WTC11 (cell line): ENCODE measurements around the gene NOXO1. TPM values are rescaled to one million over a fixed set of nuclear protein-coding genes. Genes with fewer than 3 reads are reported as not detected.
A peak's percentile ranks its signal among the peaks of the same experiment; 100 is the strongest.

Experiments used
- ATAC-seq: fragments of 200-7000 bp; cut with Tn5 transposase; 2 replicates; pipeline ENCODE4 v1.10.0; 2021; ENCODE audit warnings: mild to moderate bottlenecking, moderate library complexity
- CTCF ChIA-PET: fragments of 300-600 bp; sonication (Branson Sonifier 250); formaldehyde crosslinking; loops from one replicate; lab custom pipeline; 2021; ENCODE audit warnings: antibody characterized with exemption; lab: Charles Lee
- POLR2A ChIA-PET: fragments of 350-600 bp; sonication (Branson Sonifier 250); formaldehyde crosslinking; loops from one replicate; lab custom pipeline; 2021; ENCODE audit warnings: antibody characterized with exemption; lab: Charles Lee
- DNase-seq: peaks from one replicate; pipeline ENCODE4 v3.0.0; 2021; ENCODE audit warnings: low spot score
- H3K27ac Mint-ChIP-seq: 2 replicates; pipeline ENCODE4 v1.8.0; 2021; ENCODE audit warnings: mixed read lengths
- H3K27me3 Mint-ChIP-seq: 2 replicates; pipeline ENCODE4 v1.8.0; 2021; ENCODE audit warnings: low read depth, mild to moderate bottlenecking, moderate library complexity, mixed read lengths
- H3K36me3 Mint-ChIP-seq: 2 replicates; pipeline ENCODE4 v1.8.0; 2021; ENCODE audit warnings: mixed read lengths
- H3K4me1 Mint-ChIP-seq: 2 replicates; pipeline ENCODE4 v1.8.0; 2022; ENCODE audit warnings: mixed read lengths
- H3K4me3 Mint-ChIP-seq: 2 replicates; pipeline ENCODE4 v1.8.0; 2021; ENCODE audit warnings: mild to moderate bottlenecking, moderate library complexity, mixed read lengths
- H3K9me3 Mint-ChIP-seq: 2 replicates; pipeline ENCODE4 v1.8.0; 2021; ENCODE audit warnings: mixed read lengths
- ETV6 ChIP-seq: sonication (generic); formaldehyde crosslinking; IDR thresholded peaks from 2 replicates; pipeline ENCODE4 v1.8.1; 2022; ENCODE audit warnings: mild to moderate bottlenecking, missing genetic modification reagents
- FOXJ3 ChIP-seq: sonication (generic); formaldehyde crosslinking; IDR thresholded peaks from 2 replicates; pipeline ENCODE4 v1.9.0; 2021; ENCODE audit warnings: missing genetic modification reagents, mild to moderate bottlenecking, borderline replicate concordance
- FOXK1 ChIP-seq: sonication (generic); formaldehyde crosslinking; IDR thresholded peaks from 2 replicates; pipeline ENCODE4 v1.8.0; 2022; ENCODE audit warnings: mild to moderate bottlenecking, moderate library complexity, missing genetic modification reagents
- GABPB1 ChIP-seq: sonication (generic); formaldehyde crosslinking; IDR thresholded peaks from 2 replicates; pipeline ENCODE4 v1.8.1; 2023; ENCODE audit warnings: mild to moderate bottlenecking, missing genetic modification reagents
- GTF2I ChIP-seq: fragments of 250-450 bp; sonication (Bioruptor Pico); conservative IDR thresholded peaks from 2 replicates; pipeline ENCODE4 v1.4.0; 2021; ENCODE audit warnings: mild to moderate bottlenecking
- IRF2 ChIP-seq: sonication (generic); formaldehyde crosslinking; IDR thresholded peaks from 2 replicates; pipeline ENCODE4 v1.8.0; 2022; ENCODE audit warnings: low read depth, missing genetic modification reagents, borderline replicate concordance
- JAZF1 ChIP-seq: fragments of 250-450 bp; sonication (Bioruptor Pico); IDR thresholded peaks from 2 replicates; pipeline ENCODE4 v1.9.0; 2021; ENCODE audit warnings: moderate library complexity, mild to moderate bottlenecking, inconsistent platforms
- JUN ChIP-seq: sonication (generic); formaldehyde crosslinking; IDR thresholded peaks from 2 replicates; pipeline ENCODE4 v1.8.0; 2023; ENCODE audit warnings: mild to moderate bottlenecking, missing genetic modification reagents
- MYBL2 ChIP-seq: sonication (generic); formaldehyde crosslinking; IDR thresholded peaks from 2 replicates; pipeline ENCODE4 v1.8.1; 2023; ENCODE audit warnings: mild to moderate bottlenecking, moderate library complexity, missing genetic modification reagents
- NFATC4 ChIP-seq: fragments of 250-450 bp; sonication (Bioruptor Pico); IDR thresholded peaks from 2 replicates; pipeline ENCODE4 v1.9.0; 2021; ENCODE audit warnings: mild to moderate bottlenecking
- TEAD1 ChIP-seq: sonication (generic); formaldehyde crosslinking; IDR thresholded peaks from 2 replicates; pipeline ENCODE4 v1.8.0; 2022; ENCODE audit warnings: mild to moderate bottlenecking, missing genetic modification reagents
- TEAD4 ChIP-seq: sonication (generic); formaldehyde crosslinking; IDR thresholded peaks from 2 replicates; pipeline ENCODE4 v1.8.0; 2022; ENCODE audit warnings: mild to moderate bottlenecking, missing genetic modification reagents
- TP53 ChIP-seq: sonication (generic); formaldehyde crosslinking; IDR thresholded peaks from 2 replicates; pipeline ENCODE4 v1.8.1; 2023; ENCODE audit warnings: mild to moderate bottlenecking, missing genetic modification reagents
- ZNF232 ChIP-seq: sonication (generic); formaldehyde crosslinking; IDR thresholded peaks from 2 replicates; pipeline ENCODE4 v1.8.0; 2022; ENCODE audit warnings: mild to moderate bottlenecking, missing genetic modification reagents
- ZNF416 ChIP-seq: fragments of 250-450 bp; sonication (Bioruptor Pico); IDR thresholded peaks from 2 replicates; pipeline ENCODE4 v1.9.0; 2021; ENCODE audit warnings: mild to moderate bottlenecking, inconsistent platforms
- ZNF671 ChIP-seq: fragments of 250-450 bp; sonication (Bioruptor Pico); IDR thresholded peaks from 2 replicates; pipeline ENCODE4 v1.8.0; 2021; ENCODE audit warnings: mild to moderate bottlenecking
- total RNA-seq: library from RNA; stranded (reverse); gene quantifications from 3 replicates; pipeline ENCODE4 v1.2.3, GENCODE V29; 2021
- TF ChIP-seq, protein P1 (sequence below): sonication (generic); formaldehyde crosslinking; IDR thresholded peaks from 2 replicates; pipeline ENCODE4 v1.8.1; 2023; ENCODE audit warnings: mild to moderate bottlenecking, missing genetic modification reagents, borderline replicate concordance
- TF ChIP-seq, protein P2 (sequence below): sonication (generic); formaldehyde crosslinking; IDR thresholded peaks from 2 replicates; pipeline ENCODE4 v1.8.0; 2022; ENCODE audit warnings: mild to moderate bottlenecking, missing genetic modification reagents
- TF ChIP-seq, protein P3 (sequence below): sonication (generic); formaldehyde crosslinking; IDR thresholded peaks from 2 replicates; pipeline ENCODE4 v1.8.0; 2023; ENCODE audit warnings: missing genetic modification reagents
- TF ChIP-seq, protein P4 (sequence below): sonication (generic); formaldehyde crosslinking; IDR thresholded peaks from 2 replicates; pipeline ENCODE4 v1.8.1; 2022; ENCODE audit warnings: mild to moderate bottlenecking, moderate library complexity, missing genetic modification reagents
- TF ChIP-seq, protein P5 (sequence below): sonication (generic); formaldehyde crosslinking; IDR thresholded peaks from 2 replicates; pipeline ENCODE4 v1.8.1; 2023; ENCODE audit warnings: mild to moderate bottlenecking, missing genetic modification reagents, moderate library complexity
- TF ChIP-seq, protein P6 (sequence below): sonication (generic); formaldehyde crosslinking; IDR thresholded peaks from 2 replicates; pipeline ENCODE4 v1.8.0; 2022; ENCODE audit warnings: mild to moderate bottlenecking, missing genetic modification reagents
- TF ChIP-seq, protein P7 (sequence below): sonication (generic); formaldehyde crosslinking; IDR thresholded peaks from 2 replicates; pipeline ENCODE4 v1.8.1; 2023; ENCODE audit warnings: mild to moderate bottlenecking, moderate library complexity, missing genetic modification reagents

The NOXO1 gene
- total RNA-seq, 1 experiment from 2014 or later = 5.7 TPM

DNA sequence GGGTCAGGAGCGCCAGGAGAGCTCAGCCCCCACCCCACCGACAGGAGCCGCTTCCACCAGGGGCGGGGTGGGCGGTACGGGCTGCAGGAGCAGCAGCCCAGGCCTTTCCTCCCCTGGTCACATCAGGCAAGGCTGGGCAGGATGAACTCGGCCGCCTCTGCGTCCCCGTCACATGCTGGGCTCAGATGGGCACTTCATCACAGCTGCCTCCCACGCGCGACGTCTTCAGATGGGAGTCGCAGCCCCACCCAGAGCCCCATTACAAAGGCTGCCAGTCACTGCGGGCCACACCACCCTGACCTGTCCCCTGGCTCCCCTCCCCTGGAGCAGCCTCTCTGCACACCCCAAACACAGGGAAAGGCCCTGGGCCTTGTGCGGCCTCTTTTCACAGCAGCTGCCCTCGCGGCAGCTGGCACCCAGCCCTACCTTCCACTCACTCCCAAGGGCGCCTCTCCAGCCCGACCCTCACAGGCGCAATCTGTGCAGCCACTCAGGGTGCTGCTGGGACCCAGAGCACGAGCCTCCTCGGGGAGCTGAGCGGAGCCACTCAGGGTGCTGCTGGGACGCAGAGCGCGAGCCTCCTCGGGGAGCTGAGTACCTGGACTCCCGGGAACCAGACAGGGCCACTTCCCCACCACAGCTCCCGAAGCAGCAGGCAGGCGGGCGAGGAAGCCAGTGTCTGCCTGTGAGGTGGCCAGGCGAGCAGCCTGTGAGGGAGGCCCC, 23.7 kb upstream of the NOXO1 start:
- Mint-ChIP-seq H3K9me3 (no peaks in the 10 kb centered on the region), H3K36me3 (peaks cover 19% of the 10 kb centered on the region), H3K4me1 (peaks cover 35% of the 10 kb centered on the region), H3K4me3 (0 out of 2 replicates have a peak overlapping the region, but pooled peaks have one; percentile 8), H3K27me3 (no peaks in the 10 kb centered on the region), H3K27ac (no peak overlapping the region)
- ChIA-PET POLR2A (interaction anchor here (3.0 kb wide), 1 partner anchor 13 kb away, joined by 13 read pairs; no protein-coding TSS in a partner anchor), CTCF (interaction anchor here (0.9 to 3.9 kb wide), 22 partner anchors 10 to 191 kb away, joined by 3 to 82 read pairs (median 12); partner anchors contain the start of genes CASKIN1, NHERF2, NPW and NTHL1)
- ATAC-seq (no peak), DNase-seq (no peak)
- TF ChIP-seq ZNF232 (CRISPR knock-in tag) (no peak), ZNF671 (CRISPR knock-in tag) (no peak), JAZF1 (no peak), NFATC4 (no peak), IRF2 (CRISPR knock-in tag) (no peak), ZNF416 (CRISPR knock-in tag) (no peak), TP53 (CRISPR knock-in tag) (no peak), GTF2I (CRISPR knock-in tag) (no peak), TEAD4 (CRISPR knock-in tag) (no peak), JUN (no peak), MYBL2 (CRISPR knock-in tag) (no peak), GABPB1 (no peak)
- TF ChIP-seq, protein P1, sequence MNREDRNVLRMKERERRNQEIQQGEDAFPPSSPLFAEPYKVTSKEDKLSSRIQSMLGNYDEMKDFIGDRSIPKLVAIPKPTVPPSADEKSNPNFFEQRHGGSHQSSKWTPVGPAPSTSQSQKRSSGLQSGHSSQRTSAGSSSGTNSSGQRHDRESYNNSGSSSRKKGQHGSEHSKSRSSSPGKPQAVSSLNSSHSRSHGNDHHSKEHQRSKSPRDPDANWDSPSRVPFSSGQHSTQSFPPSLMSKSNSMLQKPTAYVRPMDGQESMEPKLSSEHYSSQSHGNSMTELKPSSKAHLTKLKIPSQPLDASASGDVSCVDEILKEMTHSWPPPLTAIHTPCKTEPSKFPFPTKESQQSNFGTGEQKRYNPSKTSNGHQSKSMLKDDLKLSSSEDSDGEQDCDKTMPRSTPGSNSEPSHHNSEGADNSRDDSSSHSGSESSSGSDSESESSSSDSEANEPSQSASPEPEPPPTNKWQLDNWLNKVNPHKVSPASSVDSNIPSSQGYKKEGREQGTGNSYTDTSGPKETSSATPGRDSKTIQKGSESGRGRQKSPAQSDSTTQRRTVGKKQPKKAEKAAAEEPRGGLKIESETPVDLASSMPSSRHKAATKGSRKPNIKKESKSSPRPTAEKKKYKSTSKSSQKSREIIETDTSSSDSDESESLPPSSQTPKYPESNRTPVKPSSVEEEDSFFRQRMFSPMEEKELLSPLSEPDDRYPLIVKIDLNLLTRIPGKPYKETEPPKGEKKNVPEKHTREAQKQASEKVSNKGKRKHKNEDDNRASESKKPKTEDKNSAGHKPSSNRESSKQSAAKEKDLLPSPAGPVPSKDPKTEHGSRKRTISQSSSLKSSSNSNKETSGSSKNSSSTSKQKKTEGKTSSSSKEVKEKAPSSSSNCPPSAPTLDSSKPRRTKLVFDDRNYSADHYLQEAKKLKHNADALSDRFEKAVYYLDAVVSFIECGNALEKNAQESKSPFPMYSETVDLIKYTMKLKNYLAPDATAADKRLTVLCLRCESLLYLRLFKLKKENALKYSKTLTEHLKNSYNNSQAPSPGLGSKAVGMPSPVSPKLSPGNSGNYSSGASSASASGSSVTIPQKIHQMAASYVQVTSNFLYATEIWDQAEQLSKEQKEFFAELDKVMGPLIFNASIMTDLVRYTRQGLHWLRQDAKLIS (CRISPR knock-in tag) = no peak
- TF ChIP-seq, protein P2, sequence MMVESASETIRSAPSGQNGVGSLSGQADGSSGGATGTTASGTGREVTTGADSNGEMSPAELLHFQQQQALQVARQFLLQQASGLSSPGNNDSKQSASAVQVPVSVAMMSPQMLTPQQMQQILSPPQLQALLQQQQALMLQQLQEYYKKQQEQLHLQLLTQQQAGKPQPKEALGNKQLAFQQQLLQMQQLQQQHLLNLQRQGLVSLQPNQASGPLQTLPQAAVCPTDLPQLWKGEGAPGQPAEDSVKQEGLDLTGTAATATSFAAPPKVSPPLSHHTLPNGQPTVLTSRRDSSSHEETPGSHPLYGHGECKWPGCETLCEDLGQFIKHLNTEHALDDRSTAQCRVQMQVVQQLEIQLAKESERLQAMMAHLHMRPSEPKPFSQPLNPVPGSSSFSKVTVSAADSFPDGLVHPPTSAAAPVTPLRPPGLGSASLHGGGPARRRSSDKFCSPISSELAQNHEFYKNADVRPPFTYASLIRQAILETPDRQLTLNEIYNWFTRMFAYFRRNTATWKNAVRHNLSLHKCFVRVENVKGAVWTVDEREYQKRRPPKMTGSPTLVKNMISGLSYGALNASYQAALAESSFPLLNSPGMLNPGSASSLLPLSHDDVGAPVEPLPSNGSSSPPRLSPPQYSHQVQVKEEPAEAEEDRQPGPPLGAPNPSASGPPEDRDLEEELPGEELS = no peak
- TF ChIP-seq, protein P3, sequence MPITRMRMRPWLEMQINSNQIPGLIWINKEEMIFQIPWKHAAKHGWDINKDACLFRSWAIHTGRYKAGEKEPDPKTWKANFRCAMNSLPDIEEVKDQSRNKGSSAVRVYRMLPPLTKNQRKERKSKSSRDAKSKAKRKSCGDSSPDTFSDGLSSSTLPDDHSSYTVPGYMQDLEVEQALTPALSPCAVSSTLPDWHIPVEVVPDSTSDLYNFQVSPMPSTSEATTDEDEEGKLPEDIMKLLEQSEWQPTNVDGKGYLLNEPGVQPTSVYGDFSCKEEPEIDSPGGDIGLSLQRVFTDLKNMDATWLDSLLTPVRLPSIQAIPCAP (CRISPR knock-in tag) = no peak

DNA sequence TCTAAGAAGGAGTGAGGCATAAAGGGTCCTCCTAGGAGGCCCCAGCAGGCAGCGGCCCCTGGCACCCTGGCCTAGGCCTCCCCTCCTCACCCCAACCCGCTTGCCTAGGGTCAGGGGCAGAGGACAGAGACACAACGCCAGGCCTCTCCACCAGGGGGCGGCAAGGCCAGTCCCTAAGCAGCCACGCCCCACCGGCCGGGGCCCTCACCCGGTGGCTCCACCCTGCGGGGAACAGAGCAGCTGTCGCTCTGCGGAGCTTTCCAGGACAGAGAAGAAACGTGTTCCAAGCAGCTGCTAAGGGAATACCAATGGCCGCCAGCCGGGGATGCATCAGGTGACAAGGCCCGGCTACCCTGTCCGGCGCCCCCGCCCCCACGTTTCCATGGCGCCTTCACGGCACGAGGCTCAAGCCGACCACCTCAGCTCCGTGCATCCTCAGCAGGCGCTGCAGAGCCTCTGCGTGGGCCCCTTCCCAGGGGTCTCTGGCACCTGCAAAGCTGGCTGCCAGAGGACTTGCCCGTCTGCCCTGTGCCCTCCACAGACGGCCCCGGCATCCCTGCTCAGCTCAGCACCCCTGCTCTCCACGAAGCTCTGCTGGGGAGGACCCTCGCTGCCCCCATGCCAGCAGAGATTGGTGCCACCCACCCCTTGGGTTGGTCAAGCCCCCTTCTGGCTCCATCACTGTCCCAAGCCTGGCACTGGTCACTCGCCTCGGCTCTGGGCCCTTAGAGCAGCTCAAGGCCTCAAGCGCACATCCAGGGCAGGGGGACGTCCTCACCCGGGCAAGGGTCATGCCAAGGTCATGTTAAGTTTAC, 22.8 kb upstream of the NOXO1 start:
- H3K4me3 Mint-ChIP-seq = peak overlapping the region; percentile 27; the same call in 1 of the 2 replicates
- no peak overlapping the region for H3K27ac Mint-ChIP-seq
- TF ChIP-seq FOXK1 (0 out of 2 replicates have a peak, but pooled peaks have one; percentile 32), ZNF671 (CRISPR knock-in tag) (no peak), ETV6 (CRISPR knock-in tag) (peak; percentile 85; the same call in 1 of the 2 replicates), FOXJ3 (CRISPR knock-in tag) (no peak), TEAD1 (CRISPR knock-in tag) (no peak)
- TF ChIP-seq, protein P4, sequence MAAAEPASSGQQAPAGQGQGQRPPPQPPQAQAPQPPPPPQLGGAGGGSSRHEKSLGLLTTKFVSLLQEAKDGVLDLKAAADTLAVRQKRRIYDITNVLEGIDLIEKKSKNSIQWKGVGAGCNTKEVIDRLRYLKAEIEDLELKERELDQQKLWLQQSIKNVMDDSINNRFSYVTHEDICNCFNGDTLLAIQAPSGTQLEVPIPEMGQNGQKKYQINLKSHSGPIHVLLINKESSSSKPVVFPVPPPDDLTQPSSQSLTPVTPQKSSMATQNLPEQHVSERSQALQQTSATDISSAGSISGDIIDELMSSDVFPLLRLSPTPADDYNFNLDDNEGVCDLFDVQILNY (CRISPR knock-in tag) = 0 out of 2 replicates have a peak, but pooled peaks have one; percentile 15
- TF ChIP-seq, protein P5, sequence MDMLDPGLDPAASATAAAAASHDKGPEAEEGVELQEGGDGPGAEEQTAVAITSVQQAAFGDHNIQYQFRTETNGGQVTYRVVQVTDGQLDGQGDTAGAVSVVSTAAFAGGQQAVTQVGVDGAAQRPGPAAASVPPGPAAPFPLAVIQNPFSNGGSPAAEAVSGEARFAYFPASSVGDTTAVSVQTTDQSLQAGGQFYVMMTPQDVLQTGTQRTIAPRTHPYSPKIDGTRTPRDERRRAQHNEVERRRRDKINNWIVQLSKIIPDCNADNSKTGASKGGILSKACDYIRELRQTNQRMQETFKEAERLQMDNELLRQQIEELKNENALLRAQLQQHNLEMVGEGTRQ (CRISPR knock-in tag) = peak; percentile 74
- TF ChIP-seq, protein P6, sequence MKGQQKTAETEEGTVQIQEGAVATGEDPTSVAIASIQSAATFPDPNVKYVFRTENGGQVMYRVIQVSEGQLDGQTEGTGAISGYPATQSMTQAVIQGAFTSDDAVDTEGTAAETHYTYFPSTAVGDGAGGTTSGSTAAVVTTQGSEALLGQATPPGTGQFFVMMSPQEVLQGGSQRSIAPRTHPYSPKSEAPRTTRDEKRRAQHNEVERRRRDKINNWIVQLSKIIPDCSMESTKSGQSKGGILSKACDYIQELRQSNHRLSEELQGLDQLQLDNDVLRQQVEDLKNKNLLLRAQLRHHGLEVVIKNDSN (CRISPR knock-in tag) = peak; percentile 78
- TF ChIP-seq, protein P7, sequence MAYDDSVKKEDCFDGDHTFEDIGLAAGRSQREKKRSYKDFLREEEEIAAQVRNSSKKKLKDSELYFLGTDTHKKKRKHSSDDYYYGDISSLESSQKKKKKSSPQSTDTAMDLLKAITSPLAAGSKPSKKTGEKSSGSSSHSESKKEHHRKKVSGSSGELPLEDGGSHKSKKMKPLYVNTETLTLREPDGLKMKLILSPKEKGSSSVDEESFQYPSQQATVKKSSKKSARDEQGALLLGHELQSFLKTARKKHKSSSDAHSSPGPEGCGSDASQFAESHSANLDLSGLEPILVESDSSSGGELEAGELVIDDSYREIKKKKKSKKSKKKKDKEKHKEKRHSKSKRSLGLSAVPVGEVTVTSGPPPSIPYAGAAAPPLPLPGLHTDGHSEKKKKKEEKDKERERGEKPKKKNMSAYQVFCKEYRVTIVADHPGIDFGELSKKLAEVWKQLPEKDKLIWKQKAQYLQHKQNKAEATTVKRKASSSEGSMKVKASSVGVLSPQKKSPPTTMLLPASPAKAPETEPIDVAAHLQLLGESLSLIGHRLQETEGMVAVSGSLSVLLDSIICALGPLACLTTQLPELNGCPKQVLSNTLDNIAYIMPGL (CRISPR knock-in tag) = peak; percentile 49; the same call in 1 of the 2 replicates

More for the DNA sequence above, 22.8 kb upstream of the NOXO1 start:
- H3K27me3 Mint-ChIP-seq = no peaks in the 10 kb centered on the region
- CTCF ChIA-PET = interaction anchor here (0.6 to 3.9 kb wide), 68 partner anchors 11 to 949 kb away, joined by 3 to 82 read pairs (median 6); partner anchors contain the start of genes CASKIN1, CEMP1, GFER and MSRB1
- ATAC-seq (peak; percentile 94), DNase-seq (peak; percentile 99)
- no peaks in the 10 kb centered on the region for H3K9me3 Mint-ChIP-seq
- H3K4me1 Mint-ChIP-seq = peaks cover 35% of the 10 kb centered on the region
- POLR2A ChIA-PET = interaction anchor here (0.6 to 3.0 kb wide), 6 partner anchors 12 to 147 kb away, joined by 3 to 13 read pairs (median 5); partner anchors contain the start of genes NTHL1, RPS2 and TSC2
- peaks cover 19% of the 10 kb centered on the region for H3K36me3 Mint-ChIP-seq
